ENCODE measurements around the gene CPNE7. TPM values are rescaled to one million over a fixed set of nuclear protein-coding genes. Genes with fewer than 3 reads are reported as not detected.

The CPNE7 gene
- total and polyA plus RNA-seq, 2 of the 8 experiments (the other 6 are each of a cell fraction or from before 2014, with no cell fraction given) = 10.0 to 23.7 TPM

DNA sequence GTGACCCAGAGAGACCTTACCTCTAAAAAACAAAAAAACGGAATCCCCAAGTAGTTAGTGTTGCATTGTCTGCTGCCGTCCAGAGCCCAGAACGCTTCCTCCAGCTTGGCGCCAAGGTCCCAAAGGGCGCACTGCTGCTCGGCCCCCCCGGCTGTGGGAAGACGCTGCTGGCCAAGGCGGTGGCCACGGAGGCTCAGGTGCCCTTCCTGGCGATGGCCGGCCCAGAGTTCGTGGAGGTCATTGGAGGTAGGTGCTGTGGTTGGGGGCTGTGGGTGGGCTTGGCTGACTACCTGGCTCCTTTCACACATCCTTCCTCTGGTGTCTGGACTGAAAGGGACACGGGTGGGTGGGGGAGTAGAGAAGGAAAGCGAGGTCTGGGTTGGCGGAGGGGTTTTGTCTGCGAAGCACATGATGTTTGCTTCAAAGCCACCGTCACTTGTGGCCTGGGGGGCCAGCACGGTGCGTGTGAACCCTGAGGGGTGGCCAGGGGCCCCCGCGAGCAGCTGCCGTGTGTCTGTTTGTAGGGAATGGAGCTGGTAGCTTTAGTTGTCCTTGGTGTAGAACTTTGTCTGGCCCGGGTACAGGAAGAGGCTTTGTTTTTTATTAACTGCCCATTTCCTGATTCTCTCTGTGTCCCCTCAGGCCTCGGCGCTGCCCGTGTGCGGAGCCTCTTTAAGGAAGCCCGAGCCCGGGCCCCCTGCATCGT, 43.6 kb upstream of the CPNE7 start:
- H3K4me2 ChIP-seq (ENCODE audit: insufficient read depth in 1 of 2, low read depth in 2 of 2, low read length in 2 of 2) = no peak overlapping the region
- H3K4me1 ChIP-seq (replicated peaks in 1 of 4; ENCODE audit: control insufficient read depth in 3 of 4, insufficient read depth in 4 of 4, low read length in 3 of 4) = no peaks in the 10 kb centered on the region
- no peak overlapping the region for H3K56ac ChIP-seq (replicated peaks; ENCODE audit: insufficient read length, low read depth, low read length)
- no peak overlapping the region for H2BK120ac ChIP-seq (replicated peaks; ENCODE audit: low read depth, low read length)
- peaks cover 8 to 13% of the 10 kb centered on the region in 2 experiments for H4K20me1 ChIP-seq (replicated peaks in 1 of 2; ENCODE audit: control insufficient read depth in 1 of 2, insufficient read depth in 2 of 2, low read length in 2 of 2)
- no peak overlapping the region for H4K8ac ChIP-seq (ENCODE audit: extremely low read depth, insufficient read depth, low read length)
- H3K79me1 ChIP-seq (ENCODE audit: low read depth, low read length) = peaks cover 5% of the 10 kb centered on the region
- no peaks in the 10 kb centered on the region for H3K9me3 ChIP-seq (ENCODE audit: insufficient read depth in 2 of 2, low read depth in 1 of 2, low read length in 1 of 2)
- FAIRE-seq = no peak
- H3K14ac ChIP-seq (ENCODE audit: insufficient read length) = no peak overlapping the region
- H2BK20ac ChIP-seq (ENCODE audit: low read length) = no peak overlapping the region
- no peaks in the 10 kb centered on the region for H3K27me3 ChIP-seq (replicated peaks in 1 of 4; ENCODE audit: control insufficient read depth in 3 of 4, extremely low read depth in 1 of 4, insufficient read depth in 3 of 4, low read length in 3 of 4)
- H3K18ac ChIP-seq (ENCODE audit: extremely low read depth, low read length) = no peak overlapping the region
- H3K9ac ChIP-seq (replicated peaks in 1 of 4; ENCODE audit: extremely low read depth in 1 of 4, low read depth in 3 of 4, low read length in 3 of 4) = no peak overlapping the region
- H3K23ac ChIP-seq (ENCODE audit: insufficient read length) = no peak overlapping the region
- H3K4ac ChIP-seq (replicated peaks; ENCODE audit: insufficient read length, low read depth, low read length) = no peak overlapping the region
- DNase-seq (ENCODE audit: low read depth in 1 of 2, low spot score in 2 of 2) = no peak
- H2BK15ac ChIP-seq (ENCODE audit: low read length) = no peak overlapping the region
- no peak overlapping the region for H4K91ac ChIP-seq (replicated peaks; ENCODE audit: insufficient read length, low read length)
- H2BK12ac ChIP-seq (ENCODE audit: low read depth, low read length) = no peak overlapping the region
- ChIA-PET POLR2A (ENCODE audit: partially characterized antibody) (interaction anchor here (1.4 to 1.5 kb wide), 2 partner anchors 18 to 32 kb away, joined by 3 to 4 read pairs; no protein-coding TSS in a partner anchor), CTCF (ENCODE audit: partially characterized antibody) (interaction anchor here (1.0 kb wide), 1 partner anchor 20 kb away, joined by 3 read pairs; no protein-coding TSS in a partner anchor)
- no peak overlapping the region for H2AFZ ChIP-seq (ENCODE audit: low read length)
- no peak overlapping the region for H4K5ac ChIP-seq (ENCODE audit: insufficient read length, low read depth, low read length)
- WGBS, 2 experiments (ENCODE audit: extremely low coverage in 1 of 2, insufficient coverage in 1 of 2, insufficient read length in 1 of 2, insufficient replicate concordance in 2 of 2, low coverage in 1 of 2, low lambda C conversion rate in 2 of 2, missing lambda C conversion rate in 1 of 2) = 93% methylated on average over 25 of the region's 31 CpGs; no CpG with 5 or more reads in 1 of the 2 experiments
- no peak for TF ChIP-seq SIN3A (conservative IDR thresholded peaks at IDR 0.05 in 1 of 2, IDR thresholded peaks at IDR 0.05 in 1 of 2; ENCODE audit: low read depth in 1 of 2, low read length in 2 of 2)
- H3K27ac ChIP-seq (ENCODE audit: low read depth, low read length) = no peak overlapping the region
- H3K79me2 ChIP-seq (ENCODE audit: control insufficient read depth in 1 of 2, insufficient read depth in 2 of 2, low read length in 2 of 2) = peaks cover 0 to 3% of the 10 kb centered on the region in 2 experiments; a peak in 1 of 4 replicates
- H3K23me2 ChIP-seq (ENCODE audit: low read depth, low read length) = no peaks in the 10 kb centered on the region
- H3K36me3 ChIP-seq (ENCODE audit: control insufficient read depth in 2 of 4, insufficient read depth in 4 of 4, low read length in 3 of 4) = peaks cover 30 to 73% (median 63%) of the 10 kb centered on the region in 4 experiments
- H2BK5ac ChIP-seq (ENCODE audit: low read depth, low read length) = no peak overlapping the region
- no peak overlapping the region for H2AK5ac ChIP-seq (ENCODE audit: low read depth, low read length)
- H3K4me3 ChIP-seq (ENCODE audit: extremely low read depth in 1 of 4, insufficient read depth in 2 of 4, low read depth in 3 of 4, low read length in 4 of 4) = no peak overlapping the region

Measured in H1 (cell line).